BLaER1 treated with 17β-estradiol and CSF1 and Interleukin-3, amounts not matched to agents 10 nM and 100 nM (cell line): ENCODE data around the gene AOPEP.

Experiments used
- H3K27ac ChIP-seq, 11 experiments: shearing (Covaris generic); formaldehyde crosslinking; 2 replicates each; pipeline ENCODE4 v1.8.1; 2022
- H3K27me3 ChIP-seq, 11 experiments: shearing (Covaris generic); formaldehyde crosslinking; 2 replicates each; pipeline ENCODE4 v1.8.1; 2022
- H3K36me3 ChIP-seq, 11 experiments: shearing (Covaris generic); formaldehyde crosslinking; 2 replicates each; pipeline ENCODE4 v1.8.1; 2022
- H3K4me1 ChIP-seq, 10 experiments: shearing (Covaris generic); formaldehyde crosslinking; 2 replicates each; pipeline ENCODE4 v1.8.1; 2022
- H3K4me2 ChIP-seq, 11 experiments: shearing (Covaris generic); formaldehyde crosslinking; 2 replicates each; pipeline ENCODE4 v1.8.1; 2022
- H3K4me3 ChIP-seq, 10 experiments: shearing (Covaris generic); formaldehyde crosslinking; 2 replicates each; pipeline ENCODE4 v1.8.1; 2022
- H3K9ac ChIP-seq, 11 experiments: shearing (Covaris generic); formaldehyde crosslinking; 2 replicates each; pipeline ENCODE4 v1.8.1; 2022
- H3K9me3 ChIP-seq, 11 experiments: shearing (Covaris generic); formaldehyde crosslinking; replicated peaks in 1 of 11; 2 replicates each; pipeline ENCODE4 v1.8.1; 2022
- H4K20me1 ChIP-seq, 11 experiments: shearing (Covaris generic); formaldehyde crosslinking; 2 replicates each; pipeline ENCODE4 v1.8.1; 2022
- Cebpa-rat ChIP-seq, 11 experiments: shearing (Covaris generic); IDR thresholded peaks; 2 replicates each; pipeline ENCODE4 v1.8.1; 2022

AOPEP gene

DNA sequence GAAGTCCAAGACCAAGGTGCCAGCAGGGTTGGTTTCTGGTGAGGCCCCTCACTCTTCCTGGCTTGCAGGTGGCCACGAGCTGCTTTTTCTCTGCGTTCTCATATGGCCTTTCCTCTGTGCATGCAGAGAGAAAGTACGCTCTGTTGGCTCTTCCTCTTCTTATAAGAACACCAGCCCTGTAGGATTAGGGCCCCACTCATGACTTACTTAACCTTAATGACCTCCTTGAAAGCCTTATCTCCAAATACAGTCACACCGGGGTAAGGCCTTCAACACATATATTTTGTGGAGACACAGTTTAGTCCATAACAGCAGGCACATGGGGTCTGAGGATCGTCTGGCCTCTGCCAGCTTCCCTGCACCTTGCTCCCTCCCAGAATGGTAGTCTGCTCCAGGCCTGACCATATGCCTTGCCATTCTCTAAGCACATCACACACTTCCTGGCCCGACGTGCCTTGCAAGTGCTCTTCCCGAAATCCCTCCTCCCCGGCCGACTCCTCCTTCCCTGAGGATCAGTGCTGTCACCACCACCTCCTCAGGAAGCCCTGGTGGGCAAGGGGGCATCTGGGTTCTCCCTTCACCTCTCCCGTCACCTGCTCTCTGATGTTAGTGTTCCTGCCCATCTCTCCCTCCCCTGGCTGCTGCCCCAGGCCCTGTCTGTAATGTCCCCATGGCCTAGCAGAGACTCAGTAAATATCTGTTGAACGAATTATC lies 200.7 kb downstream of the AOPEP start:
- Histone ChIP-seq H3K9ac (no peak overlapping the region), H3K27ac (no peak overlapping the region), H3K36me3 (peaks cover 0 to 43% (median 22%) of the 10 kb centered on the region in 11 experiments; a peak in 13 of 22 replicates), H3K9me3 (no peaks in the 10 kb centered on the region), H3K4me3 (no peak overlapping the region), H3K4me1 (peaks cover 9 to 34% (median 16%) of the 10 kb centered on the region in 10 experiments), H3K27me3 (no peaks in the 10 kb centered on the region), H4K20me1 (peaks cover 0 to 5% (median 0%) of the 10 kb centered on the region in 11 experiments; a peak in 2 of 22 replicates), H3K4me2 (no peak overlapping the region)
- TF ChIP-seq Cebpa-rat (IDR thresholded peaks at IDR 0.05): no peak

DNA sequence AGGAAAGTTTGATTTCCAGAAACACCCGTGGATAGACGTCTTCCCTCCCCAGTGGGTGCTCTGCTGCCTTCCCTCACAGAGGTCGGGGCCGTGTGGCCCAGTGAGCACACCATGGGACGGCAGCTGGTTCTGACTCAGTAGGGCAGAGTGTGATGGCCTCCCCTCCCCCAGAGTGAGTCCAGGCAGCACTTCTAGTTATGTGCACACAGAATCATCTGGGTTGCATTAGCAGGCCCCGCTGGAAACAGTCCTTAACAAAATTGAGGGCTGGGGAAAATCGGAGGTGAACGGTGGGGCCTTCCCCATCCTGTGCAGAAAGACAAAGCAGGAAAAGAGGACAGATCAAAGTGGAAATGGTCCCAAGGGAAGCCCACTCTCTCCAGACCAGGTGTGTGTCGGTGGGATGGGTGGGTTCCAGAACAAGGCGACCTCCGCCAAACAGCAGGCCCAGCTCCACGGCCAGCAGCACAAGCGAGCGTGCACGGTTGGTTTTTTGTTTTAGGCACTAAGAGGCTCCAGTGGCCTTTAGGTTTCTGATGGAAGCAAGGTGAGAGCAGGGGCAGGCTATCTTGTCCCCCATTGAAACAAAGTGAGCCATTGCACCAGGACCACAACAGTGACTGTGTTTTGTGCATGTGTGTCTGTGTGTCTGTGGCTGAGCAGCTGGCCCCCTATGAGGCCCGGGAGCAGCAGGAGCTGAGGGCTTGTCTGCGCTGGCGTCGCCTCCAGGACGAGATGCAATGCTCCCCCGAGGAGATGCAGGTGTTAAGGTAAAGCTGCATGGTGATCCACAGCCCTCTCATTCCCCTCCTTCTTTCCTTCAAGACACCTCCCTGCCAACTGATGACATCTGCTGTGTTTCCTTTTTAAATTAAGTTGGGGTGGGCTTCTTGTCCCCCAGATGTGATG lies 201.5 kb downstream of the AOPEP start:
- H3K4me1 ChIP-seq: peaks cover under 1 to 26% (median 8%) of the 10 kb centered on the region in 10 experiments; a peak in 17 of 20 replicates
- H3K9me3 ChIP-seq: no peaks in the 10 kb centered on the region
- peaks cover 0 to 5% (median 0%) of the 10 kb centered on the region in 11 experiments; a peak in 2 of 22 replicates for H4K20me1 ChIP-seq
- H3K27me3 ChIP-seq: no peaks in the 10 kb centered on the region
- H3K4me3 ChIP-seq: no peak overlapping the region
- no peak overlapping the region for H3K27ac ChIP-seq
- H3K9ac ChIP-seq: no peak overlapping the region
- no peak overlapping the region for H3K4me2 ChIP-seq
- no peak for TF ChIP-seq Cebpa-rat (IDR thresholded peaks at IDR 0.05)
- peaks cover 0 to 43% (median 22%) of the 10 kb centered on the region in 11 experiments; a peak in 13 of 22 replicates for H3K36me3 ChIP-seq

DNA sequence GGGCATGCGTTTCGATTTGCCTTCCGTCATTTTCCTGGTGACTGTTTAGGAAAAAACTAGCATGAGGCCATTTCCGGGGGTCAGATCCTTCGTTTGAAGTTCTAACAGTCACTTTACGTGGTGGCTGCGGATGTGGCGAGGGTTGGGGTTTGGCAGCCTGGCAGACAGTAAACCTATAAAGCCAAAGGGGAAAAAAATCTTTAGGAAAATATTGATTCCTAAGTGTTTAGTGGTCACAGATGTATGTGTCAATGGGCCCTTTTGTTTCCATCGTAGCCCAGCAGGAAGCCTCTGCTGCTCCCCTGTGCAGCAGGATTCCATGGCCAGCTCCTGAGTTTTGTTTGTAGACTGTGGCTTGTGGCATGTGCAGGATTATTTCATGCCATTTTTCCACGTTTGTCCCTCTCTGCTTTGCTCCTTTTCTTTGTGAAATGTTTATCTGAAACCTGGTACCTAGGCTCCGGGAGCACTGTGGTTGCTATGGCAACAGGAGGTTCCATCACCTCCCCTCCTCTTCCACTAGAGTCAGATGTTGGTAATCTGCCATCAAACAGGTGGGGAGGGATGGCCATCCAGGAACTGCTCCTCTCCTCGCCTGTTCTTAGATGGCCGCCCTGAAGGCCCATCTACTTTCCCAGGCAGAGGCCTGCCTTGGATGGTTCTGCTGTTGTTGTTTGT lies 202.3 kb downstream of the AOPEP start:
- Histone ChIP-seq H3K27ac (no peak overlapping the region), H3K9me3 (no peaks in the 10 kb centered on the region), H3K9ac (no peak overlapping the region), H3K4me2 (no peak overlapping the region), H3K27me3 (no peaks in the 10 kb centered on the region), H3K4me3 (no peak overlapping the region), H3K4me1 (peaks cover 0 to 24% (median 7%) of the 10 kb centered on the region in 10 experiments; a peak in 7 of 20 replicates), H3K36me3 (peaks cover 0 to 43% (median 22%) of the 10 kb centered on the region in 11 experiments; a peak in 13 of 22 replicates), H4K20me1 (peaks cover 0 to 5% (median 0%) of the 10 kb centered on the region in 11 experiments; a peak in 2 of 22 replicates)
- no peak for TF ChIP-seq Cebpa-rat (IDR thresholded peaks at IDR 0.05)

DNA sequence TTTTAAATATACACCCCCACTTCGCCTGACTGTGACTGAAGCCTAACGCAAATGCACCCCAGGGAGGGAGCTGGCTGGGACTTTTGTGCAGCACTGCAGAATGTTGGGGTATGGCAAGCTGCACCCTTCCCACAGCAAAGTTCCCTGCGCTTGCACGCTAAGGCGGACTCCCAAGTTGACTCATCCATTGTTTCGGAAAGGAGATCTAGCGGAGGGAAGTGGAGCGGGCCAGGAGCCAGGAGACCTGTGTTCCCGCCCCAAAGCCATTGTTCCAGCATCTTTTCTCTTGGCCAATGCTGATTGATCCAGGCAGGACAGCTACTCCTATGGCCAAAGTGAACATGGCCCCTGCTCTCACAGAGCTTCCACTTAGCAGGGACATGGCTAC lies 202.9 kb downstream of the AOPEP start:
- Histone ChIP-seq H3K36me3 (peaks cover 0 to 38% (median 18%) of the 10 kb centered on the region in 11 experiments; a peak in 13 of 22 replicates), H4K20me1 (peaks cover 0 to 5% (median 0%) of the 10 kb centered on the region in 11 experiments; a peak in 2 of 22 replicates), H3K27me3 (no peaks in the 10 kb centered on the region), H3K4me1 (peaks cover 0 to 24% (median 7%) of the 10 kb centered on the region in 10 experiments; a peak in 7 of 20 replicates), H3K9me3 (no peaks in the 10 kb centered on the region), H3K4me3 (no peak overlapping the region), H3K4me2 (no peak overlapping the region), H3K9ac (no peak overlapping the region), H3K27ac (no peak overlapping the region)
- no peak for TF ChIP-seq Cebpa-rat (IDR thresholded peaks at IDR 0.05)

DNA sequence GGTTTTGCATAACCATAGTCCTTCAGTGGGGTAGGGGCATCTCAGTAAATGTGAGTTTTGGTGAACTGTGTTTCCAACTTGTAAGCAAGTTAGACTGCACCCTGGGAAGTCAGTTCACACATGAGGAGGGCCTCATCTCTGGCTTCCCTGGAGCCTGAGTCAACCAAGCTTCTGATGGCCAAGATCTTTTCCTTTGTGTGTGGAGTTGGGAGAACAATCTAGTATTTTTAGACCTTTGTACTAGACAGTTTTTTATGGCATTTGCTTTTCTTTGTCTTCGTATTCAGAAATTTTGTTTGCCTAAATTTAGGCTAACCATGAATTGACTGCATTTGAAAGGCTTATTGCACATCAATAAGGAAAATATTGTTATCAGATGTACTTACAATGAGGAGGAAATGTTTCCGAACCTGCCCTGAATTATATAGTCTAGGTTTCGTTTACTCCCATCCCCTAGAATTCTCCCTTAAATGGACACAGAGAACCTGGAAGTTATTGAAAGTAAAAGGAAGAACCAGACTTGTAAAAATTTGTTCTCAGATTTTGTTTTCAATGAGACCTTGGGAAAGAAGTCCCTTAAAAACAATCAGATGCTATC lies 204.6 kb downstream of the AOPEP start:
- Histone ChIP-seq H3K4me1 (peaks cover 0 to 26% (median 7%) of the 10 kb centered on the region in 10 experiments; a peak in 7 of 20 replicates), H3K36me3 (peaks cover 0 to 28% (median 8%) of the 10 kb centered on the region in 11 experiments; a peak in 11 of 22 replicates), H3K9me3 (no peaks in the 10 kb centered on the region), H3K4me3 (no peak overlapping the region), H3K27me3 (no peaks in the 10 kb centered on the region), H3K27ac (no peak overlapping the region), H4K20me1 (peaks cover 0 to 5% (median 0%) of the 10 kb centered on the region in 11 experiments; a peak in 2 of 22 replicates), H3K4me2 (no peak overlapping the region), H3K9ac (no peak overlapping the region)
- TF ChIP-seq Cebpa-rat (IDR thresholded peaks at IDR 0.05): no peak

DNA sequence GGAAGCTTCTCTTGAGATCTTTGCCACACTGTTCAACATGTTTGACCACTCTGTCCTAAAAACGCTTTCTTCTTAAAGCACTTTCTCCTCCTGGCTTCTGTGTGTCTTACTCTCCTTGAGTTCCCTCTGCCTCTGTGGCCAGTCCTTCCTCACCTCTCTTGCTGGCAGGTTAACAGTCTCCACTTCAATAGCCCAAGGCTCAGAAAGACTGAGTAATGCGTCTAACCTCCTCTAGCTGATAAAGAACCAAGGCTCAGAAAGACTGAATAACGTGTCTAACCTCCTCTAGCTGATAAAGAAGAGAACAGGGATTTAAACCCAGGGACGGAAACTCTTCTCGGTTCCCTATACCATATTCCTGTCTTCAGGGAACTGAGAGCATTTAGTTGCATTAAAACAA lies 205.2 kb downstream of the AOPEP start:
- Histone ChIP-seq H3K4me2 (no peak overlapping the region), H3K4me3 (no peak overlapping the region), H3K27me3 (no peaks in the 10 kb centered on the region), H3K4me1 (peaks cover 0 to 26% (median 7%) of the 10 kb centered on the region in 10 experiments; a peak in 8 of 20 replicates), H3K9ac (no peak overlapping the region), H4K20me1 (peaks cover 0 to 5% (median 0%) of the 10 kb centered on the region in 11 experiments; a peak in 2 of 22 replicates), H3K9me3 (no peaks in the 10 kb centered on the region), H3K36me3 (peaks cover 0 to 26% (median 8%) of the 10 kb centered on the region in 11 experiments; a peak in 8 of 22 replicates), H3K27ac (no peak overlapping the region)
- TF ChIP-seq Cebpa-rat (IDR thresholded peaks at IDR 0.05): no peak

DNA sequence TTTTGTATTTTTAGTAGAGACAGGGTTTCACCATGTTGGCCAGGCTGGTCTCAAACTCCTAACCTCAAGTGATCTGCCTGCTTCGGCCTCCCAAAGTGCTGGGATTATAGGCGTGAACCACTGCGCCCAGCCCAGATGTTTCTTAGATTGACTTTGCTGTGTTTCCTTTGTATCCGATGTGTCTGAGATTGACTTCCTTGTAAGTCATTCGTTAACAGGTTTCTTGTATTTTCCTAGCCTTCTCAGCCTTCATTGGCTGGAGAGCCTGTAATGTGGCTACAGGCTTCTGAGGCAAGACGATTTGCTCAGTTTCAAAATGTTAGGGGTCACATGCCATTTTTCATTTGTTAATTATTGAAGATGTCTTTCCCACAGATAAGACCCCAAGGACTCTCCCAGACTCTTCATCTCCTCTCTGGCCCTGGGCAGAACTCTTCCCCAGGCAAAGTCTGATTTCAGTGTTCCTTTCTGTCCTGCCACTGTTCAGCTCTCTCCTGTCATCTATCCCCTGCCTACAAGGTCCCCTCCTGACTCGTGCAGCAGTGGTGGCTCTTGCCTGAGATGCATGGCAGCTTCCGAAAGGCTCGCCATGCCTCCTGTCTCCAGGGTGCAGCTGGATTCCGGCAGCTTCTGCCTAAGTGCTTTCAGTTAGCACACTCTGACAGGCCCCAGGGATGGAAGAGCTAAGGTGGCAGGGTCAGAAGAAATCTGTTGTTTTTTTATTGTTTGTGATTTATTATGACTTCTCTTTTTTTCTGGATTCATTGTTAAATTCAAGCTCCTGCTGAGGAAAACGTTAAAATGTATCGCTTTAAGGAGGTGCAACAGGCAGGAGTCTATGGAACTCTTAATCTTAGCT lies 206.4 kb downstream of the AOPEP start:
- H3K27ac ChIP-seq: no peak overlapping the region
- no peak overlapping the region for H3K9ac ChIP-seq

More for the DNA sequence above, 206.4 kb downstream of the AOPEP start:
- Histone ChIP-seq H3K4me2 (no peak overlapping the region), H3K4me3 (no peak overlapping the region), H3K9me3 (0 out of 22 replicates have a peak, but pooled peaks cover 0 to 6% (median 0%) of the 10 kb centered on the region in 11 experiments), H3K4me1 (peaks cover 5 to 19% (median 8%) of the 10 kb centered on the region in 10 experiments; a peak in 14 of 20 replicates), H3K36me3 (peaks cover 0 to 25% (median 9%) of the 10 kb centered on the region in 11 experiments; a peak in 8 of 22 replicates), H4K20me1 (peaks cover 0 to 5% (median 0%) of the 10 kb centered on the region in 11 experiments; a peak in 2 of 22 replicates), H3K27me3 (no peaks in the 10 kb centered on the region)
- no peak for TF ChIP-seq Cebpa-rat (IDR thresholded peaks at IDR 0.05)
